22Rv1 (cell line): Measurements from ENCODE around the gene FYB1.
"Not testable (repeated sequence)": the region's sequence is repeated elsewhere in the genome, so short reads cannot be mapped to it uniquely, and the experiment has no call there.

ENCODE experiments used
- H3K27ac ChIP-seq: fragments of 450-650 bp; 2 replicates; pipeline ENCODE4 v1.5.1; 2017
- CTCF ChIP-seq: fragments of 450-650 bp; IDR thresholded peaks from 2 replicates; pipeline ENCODE4 v1.5.1; 2017; ENCODE audit warnings: mild to moderate bottlenecking
- ZFX ChIP-seq: fragments of 450-650 bp; IDR thresholded peaks from 2 replicates; pipeline ENCODE4 v1.6.1; 2017; ENCODE audit warnings: antibody characterized with exemption, borderline replicate concordance

The FYB1 gene

GRCh38 chr5:39185761-39186160 lies 33.6 kb downstream of the FYB1 start:
- TF ChIP-seq CTCF, result no peak
- no peak for TF ChIP-seq ZFX

GRCh38 chr5:39179561-39179960 lies 39.8 kb downstream of the FYB1 start:
- not testable (repeated sequence) for H3K27ac ChIP-seq

More at GRCh38 chr5:39185761-39186160, 33.6 kb downstream of the FYB1 start:
- no peak overlapping the region for H3K27ac ChIP-seq

- no peak overlapping the region for H3K27ac ChIP-seq
- no peak for TF ChIP-seq ZFX
- no peak for TF ChIP-seq CTCF
Measured at GRCh38 chr5:39178861-39179260, 40.5 kb downstream of the FYB1 start.

GRCh38 chr5:39178171-39178570 lies 41.2 kb downstream of the FYB1 start:
- H3K27ac ChIP-seq, result no peak overlapping the region
- no peak for TF ChIP-seq CTCF
- no peak for TF ChIP-seq ZFX

- no peak overlapping the region for H3K27ac ChIP-seq
- TF ChIP-seq CTCF, result no peak
- no peak for TF ChIP-seq ZFX
Measured at GRCh38 chr5:39177631-39177964, 41.8 kb downstream of the FYB1 start.

- no peak for TF ChIP-seq ZFX
- no peak for TF ChIP-seq CTCF
- no peak overlapping the region for H3K27ac ChIP-seq
Measured at GRCh38 chr5:39176759-39177630, 42.4 kb downstream of the FYB1 start.

GRCh38 chr5:39175273-39175955 lies 43.9 kb downstream of the FYB1 start:
- TF ChIP-seq CTCF (no peak), ZFX (no peak)
- no peak overlapping the region for H3K27ac ChIP-seq
